HG02642 (cell line): Measurements from ENCODE around the gene RNU1-4.
"Not testable (repeated sequence)": the region's sequence is repeated elsewhere in the genome, so short reads cannot be mapped to it uniquely, and the experiment has no call there.

Experiments used
- ATAC-seq: cut with Tn5 transposase; IDR thresholded peaks from one replicate; pipeline ENCODE4 v1.9.1; 2021; ENCODE audit warnings: mild to moderate bottlenecking; ENCODE audit not compliant: unreplicated experiment, poor library complexity

RNU1-4 gene

GRCh38 chr1:16725439-16726245 lies 14.7 kb upstream of the RNU1-4 start:
- ATAC-seq = not testable (repeated sequence)

GRCh38 chr1:16727190-16728111 lies 12.9 kb upstream of the RNU1-4 start:
- no peak for ATAC-seq

- ATAC-seq = peak; percentile 61
Observed at GRCh38 chr1:16728243-16728949, 11.9 kb upstream of the RNU1-4 start.

GRCh38 chr1:16732254-16732896 lies 7.9 kb upstream of the RNU1-4 start:
- ATAC-seq = not testable (repeated sequence)

GRCh38 chr1:16741230-16741629 lies 914 bp downstream of the RNU1-4 start:
- ATAC-seq = not testable (repeated sequence)

GRCh38 chr1:16747660-16748059 lies 7.3 kb downstream of the RNU1-4 start:
- not testable (repeated sequence) for ATAC-seq

GRCh38 chr1:16748710-16749109 lies 8.4 kb downstream of the RNU1-4 start:
- ATAC-seq = not testable (repeated sequence)

- peak; percentile 49 for ATAC-seq
Observed at GRCh38 chr1:16749910-16750888, 9.9 kb downstream of the RNU1-4 start.

GRCh38 chr1:16752770-16753169 lies 12.5 kb downstream of the RNU1-4 start:
- ATAC-seq = not testable (repeated sequence)

- ATAC-seq = not testable (repeated sequence)
Observed at GRCh38 chr1:16755385-16755784, 15.1 kb downstream of the RNU1-4 start.

- ATAC-seq = not testable (repeated sequence)
Observed at GRCh38 chr1:16755932-16756331, 15.6 kb downstream of the RNU1-4 start.

GRCh38 chr1:16757574-16757973 lies 17.3 kb downstream of the RNU1-4 start:
- not testable (repeated sequence) for ATAC-seq

GRCh38 chr1:16758060-16758459 lies 17.7 kb downstream of the RNU1-4 start:
- ATAC-seq = not testable (repeated sequence)

GRCh38 chr1:16759041-16759493 lies 18.8 kb downstream of the RNU1-4 start:
- ATAC-seq = not testable (repeated sequence)

GRCh38 chr1:16759650-16760455 lies 19.5 kb downstream of the RNU1-4 start:
- ATAC-seq = not testable (repeated sequence)

GRCh38 chr1:16760456-16760765 lies 20.1 kb downstream of the RNU1-4 start:
- ATAC-seq = not testable (repeated sequence)

GRCh38 chr1:16760801-16761200 lies 20.5 kb downstream of the RNU1-4 start:
- ATAC-seq = not testable (repeated sequence)

GRCh38 chr1:16764248-16764819 lies 24.0 kb downstream of the RNU1-4 start:
- not testable (repeated sequence) for ATAC-seq
